ENCODE measurements around the gene NAA80. TPM values are rescaled to one million over a fixed set of nuclear protein-coding genes. Genes with fewer than 3 reads are reported as not detected.

The NAA80 gene
- total RNA-seq, 1 experiment from 2014 or later = 8.7 TPM

- CTCF ChIA-PET = interaction anchor here (0.6 to 1.0 kb wide), 2 partner anchors 10 to 23 kb away, joined by 3 to 5 read pairs; no protein-coding TSS in a partner anchor
- H3K27ac ChIP-seq (ENCODE audit: low read length) = no peak overlapping the region
- intact Hi-C loops (cut with micrococcal nuclease) = loop anchor here (1.0 kb wide), 1 partner anchor 50 kb away; no protein-coding TSS in a partner anchor
- H3K36me3 ChIP-seq (ENCODE audit: low read depth, low read length) = no peaks in the 10 kb centered on the region
- no peak overlapping the region for H2AFZ ChIP-seq (ENCODE audit: low read length)
- no peak for TF ChIP-seq EZH2 (IDR thresholded peaks at IDR 0.05; ENCODE audit: low read length, unreplicated experiment)
- TF ChIP-seq CTCF (conservative IDR thresholded peaks at IDR 0.05; ENCODE audit: low read depth, low read length) = peak; percentile 97
- BruUV-seq (replicated peaks) = no TSS peak
- no peaks in the 10 kb centered on the region for H3K9me2 ChIP-seq (replicated peaks; ENCODE audit: low read length)
- H3K9ac ChIP-seq (ENCODE audit: low read length) = no peak overlapping the region
- no peak overlapping the region for H3K4me2 ChIP-seq (ENCODE audit: low read length)
- no peaks in the 10 kb centered on the region for H4K20me1 ChIP-seq (ENCODE audit: low read length)
- H3K4me3 ChIP-seq (ENCODE audit: low read length) = no peak overlapping the region
- DNase-seq (peak; percentile 68), ATAC-seq (peak; percentile 16)
- H3K4me1 ChIP-seq (ENCODE audit: insufficient read depth, low read length) = peaks cover 24% of the 10 kb centered on the region
- H3K9me3 ChIP-seq (ENCODE audit: low read length) = no peaks in the 10 kb centered on the region
- 0 out of 2 replicates have a peak, but pooled peaks cover 3% of the 10 kb centered on the region for H3K79me2 ChIP-seq (ENCODE audit: low read length)
- H3K27me3 ChIP-seq (ENCODE audit: low read length) = no peaks in the 10 kb centered on the region
- H3F3A ChIP-seq (ENCODE audit: low read length, unreplicated experiment) = no peaks in the 10 kb centered on the region
- POLR2A ChIA-PET (ENCODE audit: unreplicated experiment) = no interaction called here
Observed at GRCh38 chr3:50274371-50275104, 24.7 kb downstream of the NAA80 start.

- Histone ChIP-seq H3K9ac (ENCODE audit: low read length) (no peak overlapping the region), H3K9me3 (ENCODE audit: low read length) (no peaks in the 10 kb centered on the region), H3K4me1 (ENCODE audit: insufficient read depth, low read length) (peaks cover 33% of the 10 kb centered on the region), H3K27me3 (ENCODE audit: low read length) (no peaks in the 10 kb centered on the region), H3K27ac (ENCODE audit: low read length) (no peak overlapping the region), H2AFZ (ENCODE audit: low read length) (no peak overlapping the region), H4K20me1 (ENCODE audit: low read length) (no peaks in the 10 kb centered on the region), H3K79me2 (ENCODE audit: low read length) (0 out of 2 replicates have a peak, but pooled peaks cover 3% of the 10 kb centered on the region), H3K36me3 (ENCODE audit: low read depth, low read length) (no peaks in the 10 kb centered on the region), H3F3A (ENCODE audit: low read length, unreplicated experiment) (no peaks in the 10 kb centered on the region), H3K9me2 (replicated peaks; ENCODE audit: low read length) (no peaks in the 10 kb centered on the region), H3K4me3 (ENCODE audit: low read length) (no peak overlapping the region), H3K4me2 (ENCODE audit: low read length) (no peak overlapping the region)
- POLR2A ChIA-PET (ENCODE audit: unreplicated experiment) = no interaction called here
- ATAC-seq (no peak), DNase-seq (no peak)
- intact Hi-C loops (cut with micrococcal nuclease) = loop anchor here (1.0 kb wide), 4 partner anchors 13 to 81 kb away; no protein-coding TSS in a partner anchor
- TF ChIP-seq EZH2 (IDR thresholded peaks at IDR 0.05; ENCODE audit: low read length, unreplicated experiment) (no peak), CTCF (conservative IDR thresholded peaks at IDR 0.05; ENCODE audit: low read depth, low read length) (no peak), EZH2phosphoT487 (IDR thresholded peaks at IDR 0.05; ENCODE audit: borderline replicate concordance, low read length) (no peak)
- no TSS peak for BruUV-seq (replicated peaks)
- CTCF ChIA-PET = no interaction called here
Observed at GRCh38 chr3:50273689-50274065, 25.5 kb downstream of the NAA80 start.

Data from PC-3 (cell line).